Nucleus accumbens (tissue), 56 donors: Measurements from ENCODE around the gene DDOST.

Source experiments
- DNase-seq, 56 donors: peaks; one replicate each; lab custom pipeline; 2025; lab: John Stamatoyannopoulos, UW

The DDOST gene

DNA sequence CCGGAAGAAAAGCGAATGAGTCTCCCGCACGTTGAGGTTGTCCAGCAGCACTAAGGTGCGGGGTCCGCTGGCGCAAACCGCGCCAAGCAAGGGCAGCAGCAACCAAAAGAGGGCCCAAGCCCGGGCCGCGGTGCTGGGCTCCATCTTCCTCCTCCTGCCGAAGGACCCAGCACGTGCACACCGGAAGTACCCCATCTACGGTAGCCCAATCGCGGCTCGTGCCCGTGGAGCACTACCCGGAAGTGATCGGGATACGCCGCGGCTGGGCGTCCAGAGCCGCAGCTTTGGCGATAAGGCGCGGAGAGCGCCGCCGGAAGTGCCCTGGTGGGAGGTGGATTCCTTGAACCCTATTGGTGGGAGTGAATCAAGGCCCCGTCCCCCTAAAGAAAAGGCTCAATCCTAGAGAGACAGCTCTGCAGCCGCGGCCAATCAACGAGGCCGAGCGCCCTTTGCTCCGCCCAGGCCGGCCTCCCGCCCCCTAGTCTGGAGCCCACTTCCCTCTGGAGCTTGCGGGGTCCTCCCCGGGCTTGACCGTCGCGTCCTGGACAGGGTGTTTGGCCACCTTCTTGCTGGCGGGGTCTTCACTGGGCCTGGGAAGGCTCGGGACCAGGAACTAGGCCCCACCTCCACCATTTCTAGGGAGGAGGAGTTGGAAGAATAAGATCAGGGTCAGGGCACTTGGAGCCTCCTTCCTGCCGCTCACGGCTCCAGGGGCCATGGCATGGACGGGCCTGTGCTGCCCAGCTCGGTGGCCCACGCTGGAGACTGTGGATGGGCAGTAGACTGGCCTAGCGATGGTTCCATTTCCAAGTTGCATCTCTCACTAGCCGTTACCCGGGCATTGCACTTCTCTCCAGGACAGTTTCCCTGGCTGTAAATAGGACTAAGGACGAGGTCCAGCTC is at the start of gene DDOST:
DDOST (minus strand) TSS at position 163 of the 903 bp plus-strand sequence; CDS start at position 144, 19 bp downstream.
- peak; percentile 74 to 98 (median 96) for DNase-seq

DNA sequence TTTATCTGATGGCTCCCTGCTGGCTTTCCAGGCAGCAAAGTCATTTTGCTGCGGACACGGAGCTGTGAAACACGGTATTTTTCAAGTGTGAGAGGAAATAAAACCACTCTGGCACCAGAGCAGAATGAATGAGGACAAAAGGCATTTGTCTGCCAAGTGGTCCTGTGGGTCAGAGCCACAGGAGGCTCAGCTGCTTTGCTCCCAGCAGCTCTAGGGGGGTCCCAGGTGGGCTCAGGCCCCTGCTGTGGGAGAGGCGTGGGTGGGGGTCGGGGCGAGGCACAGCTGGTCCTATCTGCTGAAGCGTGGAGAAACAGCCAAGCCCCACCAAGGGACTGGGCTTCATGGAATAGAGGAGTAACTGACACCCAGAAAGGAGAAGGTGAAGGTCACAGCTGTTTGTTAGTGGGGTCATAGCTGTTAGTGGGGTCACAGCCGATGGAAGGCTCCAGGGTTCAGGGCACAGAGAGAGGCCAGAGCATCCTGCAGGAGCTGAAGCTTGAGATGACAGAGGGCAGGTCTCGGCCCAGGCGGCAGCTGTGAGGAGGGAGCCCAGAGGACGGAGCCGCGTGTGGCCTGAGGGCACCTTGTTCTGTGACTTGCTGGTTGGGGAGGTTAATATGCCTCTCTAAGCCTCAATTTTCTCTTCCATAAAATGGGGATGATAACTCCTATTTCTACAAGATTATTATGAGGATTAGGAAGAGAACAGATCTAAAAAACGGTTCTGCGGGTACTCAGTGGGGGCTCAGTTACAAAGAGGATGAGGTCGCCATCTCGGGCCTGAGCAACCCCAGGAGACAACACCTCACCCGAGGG is 49.5 kb upstream of the DDOST start:
- DNase-seq, result no peak

DNA sequence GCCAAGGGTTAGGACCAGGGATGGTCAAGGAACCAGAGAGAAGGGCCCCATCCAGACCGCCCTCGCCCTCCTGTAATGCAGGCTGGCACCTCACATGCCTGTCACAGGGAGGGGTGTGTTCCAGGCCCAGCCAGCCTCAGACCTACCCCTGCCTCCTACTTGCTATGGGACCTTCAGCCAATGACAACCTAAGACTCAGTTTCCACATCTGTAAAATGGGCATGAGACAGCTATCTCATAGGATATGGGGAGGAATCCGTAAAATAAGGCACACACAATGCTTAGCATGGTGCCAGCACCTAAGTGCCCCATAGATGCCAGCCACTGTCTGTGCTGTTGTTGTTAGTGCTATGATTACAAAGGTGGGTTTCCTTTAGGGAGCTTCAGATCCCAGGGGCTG is 48.7 kb upstream of the DDOST start:
- DNase-seq, result no peak

DNA sequence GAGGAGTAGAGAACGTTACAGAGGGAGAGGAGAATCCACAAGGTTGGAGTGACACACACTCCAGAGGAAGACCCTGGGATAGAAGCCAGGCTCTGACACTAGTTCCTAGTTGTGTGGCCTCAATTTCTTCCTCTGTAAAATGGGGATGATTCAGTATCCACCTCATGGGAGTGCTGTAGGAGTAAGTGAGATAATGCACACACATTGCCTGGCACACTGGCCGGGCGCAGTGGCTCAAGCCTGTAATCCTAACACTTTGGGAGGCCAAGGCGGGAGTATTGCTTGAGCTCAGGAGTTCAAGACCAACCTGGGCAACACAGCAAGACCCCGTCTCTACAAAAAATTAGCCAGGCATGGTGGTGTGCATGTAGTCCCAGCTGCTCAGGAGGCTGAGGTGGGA is 47.7 kb upstream of the DDOST start:
- no peak for DNase-seq

DNA sequence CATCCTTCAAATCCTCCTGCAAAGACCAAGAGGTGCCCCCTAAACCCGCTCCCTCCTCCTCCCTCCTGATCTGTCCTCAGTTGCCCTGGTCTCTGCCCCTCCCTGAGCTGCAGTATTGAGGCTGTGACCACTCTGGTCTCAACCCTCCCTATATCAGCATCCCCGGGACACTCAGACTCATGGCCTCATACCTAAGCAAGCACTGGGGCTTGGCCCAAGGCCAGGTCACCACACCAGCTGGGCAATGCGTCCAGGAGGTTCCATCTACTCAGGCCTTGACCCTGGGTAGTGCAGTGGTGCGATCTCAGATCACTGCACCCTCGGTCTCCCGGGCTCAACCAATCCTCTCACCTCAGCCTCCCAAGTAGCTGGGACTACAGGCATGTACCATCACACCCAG is 46.9 kb upstream of the DDOST start:
- DNase-seq, result no peak

DNA sequence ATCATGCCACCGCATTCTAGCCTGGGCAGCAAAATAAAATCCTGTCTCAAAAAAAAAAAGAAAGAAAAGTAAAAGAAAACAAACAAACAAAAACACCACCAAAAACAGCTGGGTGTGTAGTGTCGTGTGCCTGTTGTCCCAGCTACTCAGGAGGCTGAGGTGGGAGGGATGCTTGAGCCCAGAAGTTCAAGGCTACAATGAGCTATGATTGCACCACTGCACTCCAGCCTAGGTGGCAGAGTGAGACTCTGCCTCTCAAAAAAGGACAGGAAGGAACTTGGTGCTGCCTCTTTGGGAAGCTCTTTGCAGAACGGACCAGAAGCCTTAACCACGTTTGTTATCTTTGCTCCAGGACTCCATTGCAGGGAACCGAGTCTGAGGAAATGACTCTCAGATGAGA is 45.7 kb upstream of the DDOST start:
- no peak for DNase-seq

DNA sequence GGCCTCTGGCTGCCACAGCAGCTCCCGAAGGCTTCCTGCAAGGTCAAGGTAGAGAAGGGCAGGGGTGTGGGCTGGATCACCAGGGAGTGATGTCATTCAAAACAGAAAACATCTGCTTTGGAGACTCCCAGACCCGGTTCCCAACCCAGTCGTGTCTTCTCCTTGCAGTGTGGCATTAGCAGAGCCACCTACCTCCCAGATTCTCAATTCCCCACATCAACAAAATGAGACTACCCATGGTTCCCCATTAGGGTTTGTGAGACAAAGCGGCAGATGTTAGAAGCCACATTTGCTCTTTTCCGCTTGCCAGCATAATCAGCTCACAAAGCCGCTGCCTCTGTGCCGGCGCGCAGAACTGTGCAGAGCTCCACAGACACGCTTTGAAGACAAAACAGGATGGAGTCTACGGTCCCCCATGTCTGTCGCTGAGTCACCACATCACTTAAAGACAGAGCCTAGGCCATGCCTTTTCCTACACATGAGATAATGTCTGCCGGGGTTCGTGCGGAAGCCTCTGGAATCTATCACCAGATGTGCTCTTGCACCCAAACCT is 44.1 kb upstream of the DDOST start:
- DNase-seq, result peak in 11 of 56 donors; percentile 9 to 47 (median 27)

DNA sequence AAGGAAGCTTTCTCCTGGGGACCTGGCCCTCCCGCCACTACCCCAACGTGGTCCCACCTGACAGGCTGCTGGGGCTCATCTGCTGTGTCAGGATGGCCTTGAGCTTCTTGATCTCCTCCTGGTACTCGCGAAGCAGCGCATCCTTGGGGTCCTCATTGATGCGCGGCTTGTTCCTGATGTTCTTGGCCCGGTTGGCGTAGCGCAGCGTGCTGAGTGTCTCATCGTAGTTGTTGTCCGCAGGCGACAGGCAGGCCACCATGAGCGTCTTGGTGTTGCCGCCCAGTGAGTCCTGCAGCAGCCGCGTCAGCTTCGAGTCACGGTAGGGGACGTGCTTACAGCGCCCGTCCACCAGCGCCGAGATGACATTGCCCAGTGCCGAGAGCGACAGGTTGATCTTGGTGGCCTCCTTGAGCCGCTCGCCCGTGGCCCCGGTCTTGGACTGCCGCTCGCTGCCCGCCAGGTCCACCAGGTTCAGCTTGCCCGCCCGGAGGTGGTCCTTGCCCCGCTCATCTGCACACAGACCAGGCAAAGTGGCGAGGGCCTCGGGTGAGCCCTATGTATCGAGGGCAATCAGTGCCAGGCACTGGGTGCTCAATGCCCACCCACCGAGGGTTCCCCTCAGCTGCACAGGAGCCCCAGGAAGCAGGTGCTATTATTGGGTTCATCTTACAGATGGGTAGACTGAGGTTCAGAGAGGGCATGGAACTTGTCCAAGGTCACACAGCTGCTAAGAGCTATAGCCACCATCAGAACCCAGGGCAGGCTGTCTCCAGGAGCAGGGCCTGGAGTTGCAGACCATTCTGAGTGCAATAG is 43.4 kb upstream of the DDOST start:
- DNase-seq, result no peak

DNA sequence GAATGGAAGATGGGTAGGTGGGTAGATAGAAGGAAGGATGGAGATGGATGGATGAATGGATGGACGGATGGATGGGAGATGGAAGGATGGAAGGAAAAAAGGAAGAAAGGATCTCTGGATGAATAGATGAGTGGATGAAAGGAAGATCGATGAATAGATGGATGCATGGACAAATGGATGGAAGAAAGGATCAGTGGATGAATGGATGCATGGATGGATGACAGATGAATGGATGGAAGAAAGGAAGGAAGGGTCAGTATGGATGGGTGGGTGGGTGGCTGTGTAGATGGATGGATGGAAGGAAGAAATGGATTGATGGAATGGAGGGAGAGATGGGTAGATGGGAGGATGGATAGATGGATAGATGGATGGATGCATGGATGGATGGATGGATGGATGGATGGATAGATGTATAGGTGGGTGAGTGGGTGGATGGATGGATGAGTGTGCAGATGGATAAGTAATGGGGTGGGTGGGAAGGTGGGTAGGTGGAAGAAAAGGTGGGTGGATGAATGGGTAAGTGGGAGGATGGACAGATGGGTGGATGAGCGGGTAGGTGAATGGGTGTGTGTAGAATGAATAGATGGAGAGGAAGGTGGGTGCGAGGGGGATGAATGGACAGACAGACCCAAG is 42.1 kb upstream of the DDOST start:
- DNase-seq, result no peak

DNA sequence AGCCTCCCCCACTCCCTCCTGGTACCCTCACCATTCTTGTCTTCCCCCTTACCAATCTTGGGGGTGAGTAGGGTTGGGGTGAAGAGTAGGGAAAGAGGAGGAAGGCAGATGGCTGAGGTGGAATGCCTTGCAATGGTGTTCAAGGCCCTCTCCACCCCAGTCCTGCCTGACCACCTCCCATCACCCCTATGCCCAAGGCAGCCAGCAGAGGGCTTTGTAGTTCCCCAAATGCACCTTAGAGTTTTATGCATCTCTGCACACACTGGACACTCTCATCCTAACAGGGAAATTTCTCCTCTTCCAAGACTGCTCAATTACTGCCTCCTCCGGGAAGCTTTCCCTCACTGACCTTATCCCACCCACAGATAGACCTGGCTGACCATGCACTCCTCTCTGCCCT is 41.2 kb upstream of the DDOST start:
- no peak for DNase-seq

DNA sequence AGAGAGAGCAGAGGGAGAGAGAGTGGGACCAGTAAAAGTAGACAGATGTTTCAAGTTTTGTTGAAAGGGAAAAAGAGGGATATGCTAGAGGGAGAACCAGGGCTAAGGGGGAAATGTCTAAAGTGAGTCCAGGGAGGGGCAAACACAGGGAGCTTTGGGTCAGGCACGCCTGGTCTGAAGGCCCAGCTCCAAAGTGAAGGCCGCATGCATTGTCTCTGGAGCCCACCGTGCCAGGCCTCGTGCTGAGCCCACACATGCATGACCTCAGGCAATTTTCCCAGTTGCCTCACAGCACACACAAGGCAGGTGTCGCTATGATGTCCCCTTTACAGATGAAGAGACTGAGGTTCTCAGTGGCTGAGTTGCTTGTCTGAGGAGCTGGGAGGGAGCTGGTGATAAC is 40.7 kb upstream of the DDOST start:
- DNase-seq, result no peak

DNA sequence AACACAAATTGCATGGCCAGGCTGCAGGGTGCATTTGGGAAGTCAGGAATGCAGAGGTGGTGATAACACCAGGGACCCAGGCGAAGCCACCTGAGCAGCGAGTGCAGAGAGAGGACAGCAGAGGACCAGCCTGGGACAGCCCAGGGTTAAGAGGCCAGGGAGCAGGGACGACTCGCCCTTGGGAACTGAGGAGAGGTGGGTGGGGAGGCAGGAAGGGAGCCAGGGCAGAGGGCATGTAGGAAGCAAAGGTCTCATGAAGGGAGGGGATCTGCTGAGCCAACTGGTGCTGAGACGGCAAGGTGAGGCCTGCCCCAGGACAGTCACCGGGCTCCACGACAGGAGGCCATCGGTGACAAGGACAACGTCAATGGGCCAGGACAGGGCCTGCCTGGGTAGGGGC is 40.3 kb upstream of the DDOST start:
- no peak for DNase-seq

DNA sequence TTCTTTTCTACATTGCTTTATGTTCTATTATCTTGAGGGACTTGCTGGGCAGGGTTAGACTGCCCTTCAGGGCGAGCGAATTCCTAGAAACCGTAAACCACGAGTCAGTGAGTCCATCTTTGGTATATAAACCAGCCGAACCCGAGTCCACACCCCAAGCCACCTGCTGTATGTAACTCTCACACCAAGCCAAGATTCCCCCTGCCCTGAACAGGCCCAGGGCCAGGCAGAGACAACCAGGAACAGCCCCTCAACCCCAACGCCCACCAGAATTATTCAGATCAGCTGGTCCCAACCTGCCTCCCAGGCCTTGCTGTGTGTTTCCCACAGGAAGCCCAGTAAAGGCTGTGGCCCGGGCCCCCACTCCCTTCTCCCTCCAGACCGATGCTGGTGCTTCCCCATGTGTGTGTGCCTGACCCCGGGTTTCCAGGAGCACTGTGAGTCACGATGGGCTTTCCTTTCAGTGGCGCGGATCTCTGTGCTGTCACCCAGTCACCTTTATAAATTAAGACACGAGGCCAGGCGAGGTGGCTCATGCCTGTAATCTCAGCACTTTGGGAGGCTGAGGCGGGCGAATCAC is 39.6 kb upstream of the DDOST start:
- DNase-seq, result no peak

DNA sequence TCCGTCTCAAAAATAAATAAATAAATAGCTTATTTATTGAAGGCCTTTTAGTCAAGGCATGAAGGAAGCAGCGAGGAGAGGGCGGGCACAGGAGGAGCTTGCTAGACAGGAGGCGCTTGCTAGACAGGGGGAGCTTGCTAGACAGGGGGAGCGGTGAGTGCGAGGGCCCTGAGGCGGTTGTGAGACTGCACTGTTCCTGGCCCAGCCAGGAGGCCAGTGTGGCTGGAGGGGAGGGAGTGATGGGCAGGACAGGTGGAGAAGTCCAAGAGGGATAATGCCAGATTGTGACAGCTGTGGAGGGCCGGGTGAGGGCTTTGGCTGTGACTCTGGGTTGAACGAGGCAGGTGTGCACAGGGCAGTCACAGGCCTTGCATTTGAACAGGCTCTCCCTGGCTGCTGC is 38.4 kb upstream of the DDOST start:
- DNase-seq, result no peak

DNA sequence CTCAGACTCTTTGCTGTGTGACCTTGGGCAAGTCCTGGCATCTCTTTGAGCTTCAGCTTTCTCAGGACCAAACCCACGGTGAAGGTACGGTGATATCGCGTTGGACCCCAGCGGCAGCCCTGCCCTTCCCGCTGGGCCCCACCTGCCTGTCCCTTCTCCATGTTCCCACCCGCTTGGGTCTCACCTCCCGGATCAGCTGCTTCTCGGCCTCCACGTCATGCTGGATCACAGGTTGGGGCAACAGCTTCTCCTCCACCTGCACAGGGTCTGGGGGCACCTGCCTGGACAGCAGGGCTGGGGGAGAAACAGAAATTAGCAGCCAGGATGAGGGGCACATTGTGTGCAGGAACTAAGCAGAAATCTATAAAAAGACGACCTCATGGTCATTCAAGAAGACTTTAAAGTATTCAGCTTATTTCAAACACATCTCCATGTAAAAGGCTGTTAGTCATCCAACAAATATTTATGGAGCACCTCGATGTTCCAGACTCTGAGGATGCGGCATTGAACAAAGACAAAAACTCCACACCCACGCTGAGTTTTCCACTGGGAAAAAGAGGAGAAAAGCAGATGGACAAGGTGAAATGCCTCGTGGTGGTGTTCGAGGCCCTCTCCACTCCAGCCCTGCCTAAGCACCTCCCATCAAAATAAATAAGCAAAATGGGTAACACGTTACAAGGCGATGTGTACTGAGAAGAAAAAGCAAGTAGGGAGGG is 37.2 kb upstream of the DDOST start:
- DNase-seq, result no peak

DNA sequence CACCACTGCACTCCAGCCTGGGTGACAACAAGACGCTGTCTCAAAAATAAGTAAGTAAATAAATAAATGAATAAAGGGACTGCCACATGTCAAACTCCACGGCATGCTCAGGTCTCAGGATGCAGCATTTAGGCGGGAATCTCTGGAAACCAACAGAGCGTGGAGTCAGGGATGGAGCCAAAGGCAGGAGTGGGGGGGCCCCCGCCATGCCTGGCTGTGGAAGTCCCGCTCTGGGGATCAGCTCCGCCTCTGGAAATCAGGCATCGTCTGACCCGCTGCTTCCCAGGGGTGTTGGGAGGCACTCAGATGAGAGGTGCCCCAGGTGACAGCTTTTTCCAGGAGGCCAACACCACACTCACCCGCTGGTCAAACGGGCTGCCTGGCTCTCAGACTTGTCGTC is 36.4 kb upstream of the DDOST start:
- DNase-seq, result no peak

DNA sequence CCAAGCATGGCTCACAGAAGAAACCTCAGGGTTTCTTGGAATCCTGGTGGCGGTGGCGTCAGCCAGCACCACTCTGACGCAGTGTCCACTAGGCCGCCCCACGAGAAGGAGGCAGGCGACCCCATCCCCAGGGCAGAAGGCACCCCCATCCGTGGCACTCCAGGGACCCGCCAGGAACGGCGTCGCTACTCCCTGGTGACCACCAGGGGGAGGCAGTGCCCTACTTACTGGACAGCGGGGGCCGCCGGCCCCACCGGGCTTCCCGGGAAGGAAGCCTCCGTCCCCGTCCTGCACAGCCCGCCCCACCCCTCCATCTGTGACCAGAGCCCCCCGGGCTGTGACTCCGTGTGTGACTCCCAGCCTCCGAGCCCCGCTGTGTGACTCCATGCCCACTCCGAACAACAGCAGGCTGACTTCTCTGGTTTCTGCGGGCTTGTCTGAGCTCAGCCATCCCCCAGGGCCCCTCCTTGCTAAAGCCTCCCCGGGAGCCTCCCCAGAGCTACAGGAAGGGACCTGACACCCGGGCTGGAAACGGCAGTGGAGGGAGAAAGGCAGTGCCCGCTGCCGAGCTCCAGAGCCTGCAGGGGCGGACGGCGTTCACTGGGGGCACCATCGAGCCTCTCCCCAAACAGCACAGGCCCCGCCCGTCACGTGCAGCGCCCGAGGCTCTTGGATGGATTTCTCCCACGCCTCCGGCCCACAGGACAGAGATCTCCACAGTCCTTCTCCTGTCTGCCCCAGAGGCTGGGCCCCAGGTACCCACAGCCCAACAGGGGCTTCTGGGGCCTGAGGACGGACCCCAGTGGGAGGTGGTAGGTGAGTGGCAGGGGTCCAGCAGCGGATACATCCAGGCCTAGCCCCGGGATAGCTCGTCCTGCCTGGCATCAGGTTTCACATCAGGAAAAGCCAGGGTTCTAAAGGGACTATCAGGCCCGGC is 35.5 kb upstream of the DDOST start:
- peak in 53 of 56 donors; percentile 14 to 87 (median 72) for DNase-seq

DNA sequence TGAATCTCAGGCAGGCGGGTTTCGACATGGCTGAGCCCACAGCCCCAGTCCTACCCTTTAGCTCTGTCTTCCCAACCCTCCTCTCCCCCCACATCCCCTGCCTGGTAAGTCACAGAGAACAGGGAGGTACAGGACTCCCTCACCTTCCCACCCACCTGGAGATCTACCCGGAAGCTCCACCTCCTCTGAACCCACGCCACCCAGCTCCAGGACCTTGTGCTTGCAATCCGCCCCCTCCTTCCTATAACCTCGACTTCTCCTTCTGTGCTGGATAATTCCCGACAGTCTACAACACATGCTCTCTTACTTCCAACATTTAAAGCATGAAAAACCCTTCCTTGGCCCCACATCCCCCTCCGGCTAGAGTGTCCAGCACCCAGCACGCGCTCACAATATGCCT is 34.3 kb upstream of the DDOST start:
- DNase-seq, result peak in 2 of 56 donors; percentile 30
